HepG2 (cell line): ENCODE measurements around the gene TXNRD3. TPM values are rescaled to one million over a fixed set of nuclear protein-coding genes. Genes with fewer than 3 reads are reported as not detected.

ENCODE experiments used
- ATAC-seq: fragments of 200-7000 bp; cut with Tn5 transposase; 3 replicates; pipeline ENCODE4 v1.9.1; 2020; ENCODE audit warnings: mild to moderate bottlenecking, moderate library complexity
- BruUV-seq: library from RNA; stranded (reverse); fragments of 400-500 nt; replicated peaks from 2 replicates; lab custom pipeline; 2021; lab: Mats Ljungman, UMichigan
- CTCF ChIA-PET: fragments of 300-600 bp; formaldehyde crosslinking; extraction: SDS; loops from one replicate; lab custom pipeline; 2021; ENCODE audit warnings: low total read pairs, inconsistent platforms, low intra/inter-chr PET ratio; lab: Yijun Ruan, JAX
- POLR2A ChIA-PET: fragments of 350-600 bp; sonication (Branson Sonifier 250); formaldehyde crosslinking; loops from one replicate; lab custom pipeline; 2020; ENCODE audit warnings: antibody characterized with exemption, inconsistent platforms; lab: Yijun Ruan, JAX
- DNase-seq: peaks from one replicate; pipeline ENCODE4 v3.0.0-alpha.2; 2015; ENCODE audit warnings: low spot score
- FAIRE-seq: peaks from 3 replicates; lab custom pipeline; 2011; peaks lifted over from hg19 to GRCh38; lab: Jason Lieb, UNC
- H2AFZ ChIP-seq: one replicate; pipeline ENCODE4 v1.6.1; 2011; ENCODE audit warnings: low read length, inconsistent platforms
- H3K27ac ChIP-seq: fragments of 300-600 bp; 3 replicates; pipeline ENCODE4 v1.8.0; 2011; ENCODE audit warnings: mixed run types, mild to moderate bottlenecking, mixed read lengths, low read length, inconsistent platforms; ENCODE audit not compliant: insufficient read depth; ENCODE audit errors: extremely low read length
- H3K27me3 ChIP-seq, 2 experiments: fragments of 200-600 bp in 1 of 2; 2 replicates in 1 of 2; 3 replicates in 1 of 2; pipeline versions ENCODE4 v1.6.0 to v1.8.0; 2011; ENCODE audit warnings: low read length in 2 of 2, mild to moderate bottlenecking in 2 of 2, moderate library complexity in 2 of 2, inconsistent platforms in 1 of 2; ENCODE audit not compliant: insufficient read depth in 2 of 2, control insufficient read depth in 1 of 2
- H3K36me3 ChIP-seq, 2 experiments: fragments of 200-600 bp in 1 of 2; replicated peaks in 1 of 2; 2 replicates in 1 of 2; 3 replicates in 1 of 2; pipeline versions ENCODE4 v1.5.1 to v1.8.0; 2011; ENCODE audit warnings: low read length in 2 of 2, inconsistent platforms in 1 of 2; ENCODE audit not compliant: insufficient read depth in 2 of 2, control insufficient read depth in 1 of 2
- H3K4me1 ChIP-seq: 2 replicates; pipeline ENCODE4 v1.5.1; 2012; ENCODE audit warnings: low read length, inconsistent platforms; ENCODE audit not compliant: insufficient read depth
- H3K4me2 ChIP-seq: 2 replicates; pipeline ENCODE4 v1.6.0; 2011; ENCODE audit warnings: low read depth, low read length, inconsistent platforms
- H3K4me3 ChIP-seq, 3 experiments: fragments of 200-600 bp in 1 of 3; sonication (generic), shearing (Covaris generic) in 1 of 3; replicated peaks in 1 of 3; 2 replicates each; pipeline ENCODE4 v1.5.1; 2011 to 2016; ENCODE audit warnings: low read length in 3 of 3, inconsistent platforms in 2 of 3, low read depth in 2 of 3, mild to moderate bottlenecking in 2 of 3, control low read depth in 1 of 3, mixed read lengths in 1 of 3; ENCODE audit not compliant: insufficient read depth in 1 of 3
- H3K79me2 ChIP-seq: one replicate; pipeline ENCODE4 v1.6.1; 2011; ENCODE audit warnings: low read length, inconsistent platforms; ENCODE audit not compliant: insufficient read depth
- H3K9ac ChIP-seq: 2 replicates; pipeline ENCODE4 v1.6.0; 2011; ENCODE audit warnings: mild to moderate bottlenecking, low read depth, low read length, inconsistent platforms; ENCODE audit not compliant: insufficient read depth
- H3K9me3 ChIP-seq: 2 replicates; pipeline ENCODE4 v1.5.1; 2012; ENCODE audit warnings: mild to moderate bottlenecking, low read length
- H4K20me1 ChIP-seq: 2 replicates; pipeline ENCODE4 v1.6.0; 2011; ENCODE audit warnings: inconsistent platforms, mild to moderate bottlenecking, low read length, moderate library complexity; ENCODE audit not compliant: insufficient read depth
- ARNT ChIP-seq: fragments of 450-650 bp; IDR thresholded peaks from 2 replicates; pipeline ENCODE4 v1.6.1; 2017
- ZKSCAN1 ChIP-seq: fragments of 150-350 bp; IDR thresholded peaks from 2 replicates; pipeline ENCODE4 v1.6.1; 2014; ENCODE audit warnings: low read length
- WGBS: methylation state at CpG from one replicate; pipeline ENCODE4 v1.1.6; 2017; ENCODE audit warnings: low lambda C conversion rate; 5-methylcytosine and 5-hydroxymethylcytosine counted together
- in situ Hi-C: cut with HindIII; loops from 2 replicates; pipeline ENCODE4 v1.10.0; 2017; ENCODE audit warnings: low pct_unique_long_range_greater_than_20kb; ENCODE audit not compliant: extremely low pct_ligation_motif_present
- intact Hi-C: fragments of 100-400 bp; cut with micrococcal nuclease; formaldehyde crosslinking; loops from one replicate; pipeline ENCODE4 v1.10.0; 2022; ENCODE audit not compliant: unreplicated experiment
- polyA plus RNA-seq, 8 experiments: library from polyadenylated mRNA; depleted of rRNA in 3 of 8; stranded (reverse) in 7 of 8; unstranded in 1 of 8; fragments of >200 nt; fragmentation: Illumina TruSeq in 4 of 8; extraction: Trizol in 4 of 8; gene quantifications; 2 replicates each; pipeline versions ENCODE4 v1.2.1 to v1.2.3, GENCODE V29; 2011 to 2016; ENCODE audit warnings: low read depth in 4 of 8, missing spikeins in 1 of 8, mixed read lengths in 1 of 8; ENCODE audit not compliant: insufficient read depth in 1 of 8
- total RNA-seq, 5 experiments: library from RNA; depleted of rRNA; stranded (reverse); fragments of >200 nt; fragmentation: Illumina TruSeq; extraction: Trizol; gene quantifications; 2 replicates each; pipeline ENCODE4 v1.2.3, GENCODE V29; 2016; ENCODE audit warnings: low read depth in 1 of 5
- TF ChIP-seq, protein P1 (sequence below): sonication (generic); formaldehyde crosslinking; IDR thresholded peaks from 2 replicates; pipeline ENCODE4 v1.5.0; 2020; ENCODE audit warnings: missing genetic modification reagents
- TF ChIP-seq, protein P2 (sequence below): sonication (generic); formaldehyde crosslinking; IDR thresholded peaks from 2 replicates; pipeline ENCODE4 v1.4.0; 2020; ENCODE audit warnings: missing genetic modification reagents, borderline replicate concordance

TXNRD3 gene
- total and polyA plus RNA-seq, 2 of the 13 experiments (the other 11 are each of a cell fraction or from before 2014, with no cell fraction given) = 4.8 to 20.7 TPM

DNA sequence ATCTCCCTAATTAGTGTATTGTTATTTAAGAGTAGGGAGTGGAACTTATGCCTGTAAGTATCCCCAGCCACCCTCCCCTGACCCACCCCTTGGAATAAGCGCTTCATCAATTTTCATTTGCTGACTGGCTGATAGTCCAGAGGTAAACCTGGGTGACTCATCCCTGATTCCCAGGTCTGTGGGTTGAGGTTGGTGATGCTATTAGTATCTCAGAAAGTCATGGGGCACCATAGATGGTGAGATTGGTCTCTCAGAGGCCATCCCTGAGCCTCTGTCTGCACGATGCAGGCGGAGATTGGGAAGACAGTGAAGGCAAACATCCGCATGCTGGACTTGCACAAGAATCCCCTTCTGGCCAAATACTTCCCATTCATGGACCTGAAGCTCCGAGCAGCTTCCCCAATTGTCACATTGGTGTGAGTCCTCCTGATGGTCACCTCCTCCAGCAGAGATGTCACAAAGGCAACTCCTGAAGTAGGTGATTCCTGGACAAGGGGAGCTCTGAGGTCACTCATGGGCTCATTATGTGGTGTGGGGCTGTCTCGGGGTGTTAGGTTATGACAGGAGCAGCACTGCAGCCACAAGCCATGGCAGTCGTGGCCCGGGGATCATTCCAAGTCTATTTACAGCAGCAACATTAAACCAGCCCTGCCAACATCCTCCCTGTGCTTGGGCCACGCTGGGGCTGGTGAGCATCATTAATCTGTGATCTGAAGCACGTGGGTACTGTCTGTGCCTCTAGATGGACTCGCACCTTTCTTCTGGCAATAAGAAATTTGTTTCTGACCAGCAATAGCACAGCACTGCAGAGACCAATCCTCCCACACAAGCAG is 6.8 kb upstream of the TXNRD3 start:
- ATAC-seq = no peak
- Histone ChIP-seq H3K27me3 (peaks cover 0 to 45% of the 10 kb centered on the region in 2 experiments; a peak in 4 of 5 replicates), H3K79me2 (no peaks in the 10 kb centered on the region), H2AFZ (no peak overlapping the region), H4K20me1 (no peaks in the 10 kb centered on the region), H3K36me3 (no peaks in the 10 kb centered on the region), H3K4me1 (peaks cover 9% of the 10 kb centered on the region; the same call in 1 of the 2 replicates), H3K4me2 (no peak overlapping the region)
- POLR2A ChIA-PET = no interaction called here
- CTCF ChIA-PET = no interaction called here
- BruUV-seq = no TSS peak
- in situ Hi-C loops = no loop called here
- intact Hi-C loops = no loop called here
- TF ChIP-seq, protein P1, sequence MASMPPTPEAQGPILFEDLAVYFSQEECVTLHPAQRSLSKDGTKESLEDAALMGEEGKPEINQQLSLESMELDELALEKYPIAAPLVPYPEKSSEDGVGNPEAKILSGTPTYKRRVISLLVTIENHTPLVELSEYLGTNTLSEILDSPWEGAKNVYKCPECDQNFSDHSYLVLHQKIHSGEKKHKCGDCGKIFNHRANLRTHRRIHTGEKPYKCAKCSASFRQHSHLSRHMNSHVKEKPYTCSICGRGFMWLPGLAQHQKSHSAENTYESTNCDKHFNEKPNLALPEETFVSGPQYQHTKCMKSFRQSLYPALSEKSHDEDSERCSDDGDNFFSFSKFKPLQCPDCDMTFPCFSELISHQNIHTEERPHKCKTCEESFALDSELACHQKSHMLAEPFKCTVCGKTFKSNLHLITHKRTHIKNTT (CRISPR knock-in tag) = no peak
- TF ChIP-seq ARNT (no peak), ZKSCAN1 (no peak)
- TF ChIP-seq, protein P2, sequence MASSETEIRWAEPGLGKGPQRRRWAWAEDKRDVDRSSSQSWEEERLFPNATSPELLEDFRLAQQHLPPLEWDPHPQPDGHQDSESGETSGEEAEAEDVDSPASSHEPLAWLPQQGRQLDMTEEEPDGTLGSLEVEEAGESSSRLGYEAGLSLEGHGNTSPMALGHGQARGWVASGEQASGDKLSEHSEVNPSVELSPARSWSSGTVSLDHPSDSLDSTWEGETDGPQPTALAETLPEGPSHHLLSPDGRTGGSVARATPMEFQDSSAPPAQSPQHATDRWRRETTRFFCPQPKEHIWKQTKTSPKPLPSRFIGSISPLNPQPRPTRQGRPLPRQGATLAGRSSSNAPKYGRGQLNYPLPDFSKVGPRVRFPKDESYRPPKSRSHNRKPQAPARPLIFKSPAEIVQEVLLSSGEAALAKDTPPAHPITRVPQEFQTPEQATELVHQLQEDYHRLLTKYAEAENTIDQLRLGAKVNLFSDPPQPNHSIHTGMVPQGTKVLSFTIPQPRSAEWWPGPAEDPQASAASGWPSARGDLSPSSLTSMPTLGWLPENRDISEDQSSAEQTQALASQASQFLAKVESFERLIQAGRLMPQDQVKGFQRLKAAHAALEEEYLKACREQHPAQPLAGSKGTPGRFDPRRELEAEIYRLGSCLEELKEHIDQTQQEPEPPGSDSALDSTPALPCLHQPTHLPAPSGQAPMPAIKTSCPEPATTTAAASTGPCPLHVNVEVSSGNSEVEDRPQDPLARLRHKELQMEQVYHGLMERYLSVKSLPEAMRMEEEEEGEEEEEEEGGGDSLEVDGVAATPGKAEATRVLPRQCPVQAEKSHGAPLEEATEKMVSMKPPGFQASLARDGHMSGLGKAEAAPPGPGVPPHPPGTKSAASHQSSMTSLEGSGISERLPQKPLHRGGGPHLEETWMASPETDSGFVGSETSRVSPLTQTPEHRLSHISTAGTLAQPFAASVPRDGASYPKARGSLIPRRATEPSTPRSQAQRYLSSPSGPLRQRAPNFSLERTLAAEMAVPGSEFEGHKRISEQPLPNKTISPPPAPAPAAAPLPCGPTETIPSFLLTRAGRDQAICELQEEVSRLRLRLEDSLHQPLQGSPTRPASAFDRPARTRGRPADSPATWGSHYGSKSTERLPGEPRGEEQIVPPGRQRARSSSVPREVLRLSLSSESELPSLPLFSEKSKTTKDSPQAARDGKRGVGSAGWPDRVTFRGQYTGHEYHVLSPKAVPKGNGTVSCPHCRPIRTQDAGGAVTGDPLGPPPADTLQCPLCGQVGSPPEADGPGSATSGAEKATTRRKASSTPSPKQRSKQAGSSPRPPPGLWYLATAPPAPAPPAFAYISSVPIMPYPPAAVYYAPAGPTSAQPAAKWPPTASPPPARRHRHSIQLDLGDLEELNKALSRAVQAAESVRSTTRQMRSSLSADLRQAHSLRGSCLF = no peak
- TF ChIP-seq, all 625 proteins: peak for 0
- H3K27ac ChIP-seq = no peak overlapping the region
- no peak for DNase-seq
- H3K4me3 ChIP-seq = no peak overlapping the region
- no peak overlapping the region for H3K9ac ChIP-seq
- peaks cover 7% of the 10 kb centered on the region; the same call in 1 of the 2 replicates for H3K9me3 ChIP-seq
- no peak for FAIRE-seq
- 12% methylated on average over 8 of the region's 11 CpGs for WGBS
